ENCODE data around the gene SECISBP2L.
"Not testable (repeated sequence)": the region's sequence is repeated elsewhere in the genome, so short reads cannot be mapped to it uniquely, and the experiment has no call there.

Gene SECISBP2L

GRCh38 chr15:49085696-49086459 lies 39.6 kb upstream of the SECISBP2L start:
- no peak for TF ChIP-seq ELF4 (IDR thresholded peaks at IDR 0.05)
- TF ChIP-seq LEF1 (IDR thresholded peaks at IDR 0.05; ENCODE audit: borderline replicate concordance): no peak
- no peak for TF ChIP-seq ZNF384 (IDR thresholded peaks at IDR 0.05)
- TF ChIP-seq TARDBP (IDR thresholded peaks at IDR 0.05): no peak
- no peak for TF ChIP-seq CTBP1 (IDR thresholded peaks at IDR 0.05; ENCODE audit: borderline replicate concordance)
- no peak for TF ChIP-seq FOXM1 (IDR thresholded peaks at IDR 0.05; ENCODE audit: borderline replicate concordance)
- no peak for TF ChIP-seq ARNT (IDR thresholded peaks at IDR 0.05)
- TF ChIP-seq SP1 (IDR thresholded peaks at IDR 0.05): no peak
- no peak for TF ChIP-seq HDGF (IDR thresholded peaks at IDR 0.05; ENCODE audit: borderline replicate concordance)
- no peak for TF ChIP-seq BHLHE40 (IDR thresholded peaks at IDR 0.05; ENCODE audit: borderline replicate concordance)
- no peak for TF ChIP-seq NFRKB (IDR thresholded peaks at IDR 0.05)
- no peak for TF ChIP-seq PKNOX1 (IDR thresholded peaks at IDR 0.05)
- TF ChIP-seq FOXA1 (IDR thresholded peaks at IDR 0.05): no peak
- TF ChIP-seq L3MBTL2 (conservative IDR thresholded peaks at IDR 0.05): no peak
- no peak for TF ChIP-seq FOXK2 (IDR thresholded peaks at IDR 0.05)
- no peak for TF ChIP-seq SUZ12 (IDR thresholded peaks at IDR 0.05)
- POLR2A ChIA-PET: no interaction called here
- CTCF ChIA-PET: no interaction called here
- no peak for DNase-seq (ENCODE audit: extremely low spot score)

GRCh38 chr15:49084285-49084570 lies 38.0 kb upstream of the SECISBP2L start:
- POLR2A ChIA-PET: no interaction called here
- DNase-seq (ENCODE audit: extremely low spot score): no peak
- TF ChIP-seq HDGF (IDR thresholded peaks at IDR 0.05; ENCODE audit: borderline replicate concordance) (no peak), LEF1 (IDR thresholded peaks at IDR 0.05; ENCODE audit: borderline replicate concordance) (no peak), BHLHE40 (IDR thresholded peaks at IDR 0.05; ENCODE audit: borderline replicate concordance) (no peak), ARNT (IDR thresholded peaks at IDR 0.05) (no peak), NFRKB (IDR thresholded peaks at IDR 0.05) (no peak), SUZ12 (IDR thresholded peaks at IDR 0.05) (no peak), FOXM1 (IDR thresholded peaks at IDR 0.05; ENCODE audit: borderline replicate concordance) (no peak)
- CTCF ChIA-PET: no interaction called here

GRCh38 chr15:49083401-49084284 lies 37.4 kb upstream of the SECISBP2L start:
- CTCF ChIA-PET: no interaction called here
- POLR2A ChIA-PET: no interaction called here
- DNase-seq (ENCODE audit: extremely low spot score): no peak
- no peak for TF ChIP-seq CTBP1 (IDR thresholded peaks at IDR 0.05; ENCODE audit: borderline replicate concordance)
- TF ChIP-seq SUZ12 (IDR thresholded peaks at IDR 0.05): no peak

- ChIA-PET POLR2A (no interaction called here), CTCF (no interaction called here)
- DNase-seq (ENCODE audit: extremely low spot score): no peak
- no peak for TF ChIP-seq FOXM1 (IDR thresholded peaks at IDR 0.05; ENCODE audit: borderline replicate concordance)
- TF ChIP-seq CTBP1 (IDR thresholded peaks at IDR 0.05; ENCODE audit: borderline replicate concordance): no peak
- no peak for TF ChIP-seq NFRKB (IDR thresholded peaks at IDR 0.05)
- TF ChIP-seq SUZ12 (IDR thresholded peaks at IDR 0.05): no peak
Measured at GRCh38 chr15:49082960-49083359, 36.7 kb upstream of the SECISBP2L start.

- ChIA-PET CTCF (no interaction called here), POLR2A (no interaction called here)
- TF ChIP-seq FOXM1 (IDR thresholded peaks at IDR 0.05; ENCODE audit: borderline replicate concordance) (no peak), L3MBTL2 (conservative IDR thresholded peaks at IDR 0.05) (0 out of 2 replicates have a peak, but pooled peaks have one; percentile 28)
- no peak for DNase-seq (ENCODE audit: extremely low spot score)
Measured at GRCh38 chr15:49079340-49080039, 33.2 kb upstream of the SECISBP2L start.

- CTCF ChIA-PET: no interaction called here
- no peak for DNase-seq (ENCODE audit: extremely low spot score)
Measured at GRCh38 chr15:49075881-49076280, 29.6 kb upstream of the SECISBP2L start.

GRCh38 chr15:49074589-49075287 lies 28.5 kb upstream of the SECISBP2L start:
- DNase-seq (ENCODE audit: extremely low spot score); CTCF ChIA-PET; POLR2A ChIA-PET: not testable (repeated sequence)

More at GRCh38 chr15:49075881-49076280, 29.6 kb upstream of the SECISBP2L start:
- POLR2A ChIA-PET: no interaction called here
- TF ChIP-seq TARDBP (IDR thresholded peaks at IDR 0.05): no peak

GRCh38 chr15:49066372-49066771 lies 20.1 kb upstream of the SECISBP2L start:
- CTCF ChIA-PET: no interaction called here
- TF ChIP-seq CTBP1 (IDR thresholded peaks at IDR 0.05; ENCODE audit: borderline replicate concordance) (no peak), LEF1 (IDR thresholded peaks at IDR 0.05; ENCODE audit: borderline replicate concordance) (no peak), ELF4 (IDR thresholded peaks at IDR 0.05) (no peak), PKNOX1 (IDR thresholded peaks at IDR 0.05) (no peak), ZNF384 (IDR thresholded peaks at IDR 0.05) (no peak)
- POLR2A ChIA-PET: no interaction called here
- no peak for DNase-seq (ENCODE audit: extremely low spot score)

Measured in HEK293T (cell line).